ENCODE results near the gene ZG16.

The ZG16 gene

GRCh38 chr16:29810699-29811169 lies 32.7 kb downstream of the ZG16 start:
- no peak for TF ChIP-seq CEBPB (IDR thresholded peaks at IDR 0.05)
- TF ChIP-seq MAX (IDR thresholded peaks at IDR 0.05), result no peak
- no peak for TF ChIP-seq USF1 (IDR thresholded peaks at IDR 0.05)
- TF ChIP-seq ZBTB7A (IDR thresholded peaks at IDR 0.05; ENCODE audit: low read depth), result no peak
- no peak for TF ChIP-seq TEAD4 (IDR thresholded peaks at IDR 0.05)
- TF ChIP-seq CREB1 (IDR thresholded peaks at IDR 0.05; ENCODE audit: low read depth), result no peak
- TF ChIP-seq TCF12 (IDR thresholded peaks at IDR 0.05; ENCODE audit: low read depth), result no peak
- TF ChIP-seq FOXM1 (IDR thresholded peaks at IDR 0.05; ENCODE audit: borderline replicate concordance, low read depth), result no peak
- no peak for TF ChIP-seq TAF1 (IDR thresholded peaks at IDR 0.05; ENCODE audit: low read depth)
- no peak for TF ChIP-seq NFIC (IDR thresholded peaks at IDR 0.05)
- no peak for TF ChIP-seq YY1 (IDR thresholded peaks at IDR 0.05; ENCODE audit: low read depth)
- TF ChIP-seq REST (IDR thresholded peaks at IDR 0.05; ENCODE audit: low read depth), result no peak
- TF ChIP-seq EP300 (IDR thresholded peaks at IDR 0.05; ENCODE audit: borderline replicate concordance), result no peak
- no peak for TF ChIP-seq RAD21 (IDR thresholded peaks at IDR 0.05; ENCODE audit: low read depth)
- no peak for TF ChIP-seq EGR1 (IDR thresholded peaks at IDR 0.05)

GRCh38 chr16:29811170-29811895 lies 33.3 kb downstream of the ZG16 start:
- TF ChIP-seq FOXM1 (IDR thresholded peaks at IDR 0.05; ENCODE audit: borderline replicate concordance, low read depth), result no peak
- TF ChIP-seq NFIC (IDR thresholded peaks at IDR 0.05), result no peak
- 0 out of 2 replicates have a peak, but pooled peaks have one; percentile 3 for TF ChIP-seq ZBTB7A (IDR thresholded peaks at IDR 0.05; ENCODE audit: low read depth)
- no peak for TF ChIP-seq MAX (IDR thresholded peaks at IDR 0.05)
- no peak for TF ChIP-seq REST (IDR thresholded peaks at IDR 0.05; ENCODE audit: low read depth)
- no peak for TF ChIP-seq TCF12 (IDR thresholded peaks at IDR 0.05; ENCODE audit: low read depth)
- TF ChIP-seq TAF1 (IDR thresholded peaks at IDR 0.05; ENCODE audit: low read depth), result no peak
- TF ChIP-seq USF1 (IDR thresholded peaks at IDR 0.05), result no peak
- no peak for TF ChIP-seq EP300 (IDR thresholded peaks at IDR 0.05; ENCODE audit: borderline replicate concordance)
- peak; percentile 37 for TF ChIP-seq YY1 (IDR thresholded peaks at IDR 0.05; ENCODE audit: low read depth)
- TF ChIP-seq TEAD4 (IDR thresholded peaks at IDR 0.05), result no peak
- TF ChIP-seq CEBPB (IDR thresholded peaks at IDR 0.05), result no peak
- TF ChIP-seq RAD21 (IDR thresholded peaks at IDR 0.05; ENCODE audit: low read depth), result no peak
- no peak for TF ChIP-seq CREB1 (IDR thresholded peaks at IDR 0.05; ENCODE audit: low read depth)
- TF ChIP-seq EGR1 (IDR thresholded peaks at IDR 0.05), result no peak

- TF ChIP-seq REST (IDR thresholded peaks at IDR 0.05; ENCODE audit: low read depth) (no peak), EP300 (IDR thresholded peaks at IDR 0.05; ENCODE audit: borderline replicate concordance) (no peak), ZBTB7A (IDR thresholded peaks at IDR 0.05; ENCODE audit: low read depth) (peak; percentile 48; the same call in 1 of the 2 replicates), NFIC (IDR thresholded peaks at IDR 0.05) (no peak)
These were observed 34.0 kb downstream of the ZG16 start, which contains the start of gene PRRT2 for GRCh38 chr16:29811896-29812665. Gene PRRT2 (plus strand): TSS chr16:29812193. CDS start chr16:29813055, 862 bp downstream.
